ENCODE measurements around the gene PMM2.
"Not testable (repeated sequence)": the region's sequence is repeated elsewhere in the genome, so short reads cannot be mapped to it uniquely, and the experiment has no call there.

The PMM2 gene

DNA sequence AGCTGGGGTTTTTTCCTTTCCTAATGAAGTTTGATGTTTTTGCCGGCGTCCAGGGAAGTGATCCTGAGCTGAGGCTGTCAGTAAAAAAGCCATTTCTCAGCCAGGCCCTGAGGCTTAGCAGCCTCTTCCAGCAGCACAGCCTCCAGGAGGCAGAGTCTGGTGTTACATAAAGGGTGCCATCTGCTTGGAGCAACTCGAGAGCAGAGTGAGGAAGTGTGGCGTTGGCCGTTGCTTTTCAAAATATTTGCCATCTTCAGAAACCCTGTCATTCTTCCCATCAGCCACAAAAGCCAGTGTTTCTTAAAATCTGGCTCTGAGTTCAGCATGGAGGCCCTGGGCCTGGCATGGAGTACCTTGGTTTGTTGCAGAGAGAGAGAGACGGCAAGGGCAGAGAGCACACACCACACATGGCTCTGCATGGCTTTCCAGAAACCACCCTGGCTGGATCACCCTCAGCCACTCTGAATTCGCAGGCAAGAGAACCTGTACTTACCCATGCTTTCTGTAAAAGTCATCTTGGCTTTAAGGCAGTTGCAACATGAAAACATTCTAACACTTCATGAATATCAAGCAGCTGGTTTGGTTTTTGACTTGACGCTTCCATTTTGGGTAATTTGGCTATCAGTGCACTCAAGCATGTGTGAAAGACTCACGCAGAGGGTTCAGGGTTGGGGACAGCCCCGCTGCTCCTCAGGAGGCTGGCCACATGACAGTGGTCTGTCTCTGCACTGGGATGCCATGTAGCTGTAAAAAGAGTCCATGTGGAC lies 21.0 kb downstream of the PMM2 start:
- DNase-seq (ENCODE audit: low read depth): no peak

DNA sequence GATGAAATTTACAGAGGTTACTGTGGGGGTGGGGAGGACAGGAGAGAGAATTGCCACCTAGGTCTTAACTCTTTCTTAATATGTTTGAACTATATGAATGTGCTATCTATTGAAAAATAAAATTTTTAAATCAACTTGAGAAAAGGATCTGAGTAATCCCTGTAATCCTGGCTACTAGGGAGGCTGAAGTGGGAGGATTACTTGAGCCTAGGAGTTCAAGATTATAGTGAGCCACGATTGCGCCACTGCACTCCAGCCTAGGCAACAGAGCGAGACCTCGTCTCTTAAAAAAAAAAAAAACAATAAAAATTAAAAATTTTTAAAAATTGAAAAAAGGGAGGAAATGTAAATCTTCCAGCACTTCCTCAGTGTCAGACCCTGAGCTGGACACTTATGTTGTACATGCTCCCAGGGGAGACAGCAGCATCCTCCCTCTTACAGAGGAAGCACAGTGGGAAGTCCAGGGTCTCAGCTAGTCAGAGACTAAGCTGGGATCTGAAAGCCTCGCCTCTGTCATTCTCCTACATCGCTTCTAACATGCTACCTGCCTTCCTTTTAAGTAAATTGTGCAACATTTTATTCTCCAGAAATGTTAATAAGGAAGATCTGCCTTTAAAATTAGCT lies 21.9 kb downstream of the PMM2 start:
- DNase-seq (ENCODE audit: low read depth): no peak

DNA sequence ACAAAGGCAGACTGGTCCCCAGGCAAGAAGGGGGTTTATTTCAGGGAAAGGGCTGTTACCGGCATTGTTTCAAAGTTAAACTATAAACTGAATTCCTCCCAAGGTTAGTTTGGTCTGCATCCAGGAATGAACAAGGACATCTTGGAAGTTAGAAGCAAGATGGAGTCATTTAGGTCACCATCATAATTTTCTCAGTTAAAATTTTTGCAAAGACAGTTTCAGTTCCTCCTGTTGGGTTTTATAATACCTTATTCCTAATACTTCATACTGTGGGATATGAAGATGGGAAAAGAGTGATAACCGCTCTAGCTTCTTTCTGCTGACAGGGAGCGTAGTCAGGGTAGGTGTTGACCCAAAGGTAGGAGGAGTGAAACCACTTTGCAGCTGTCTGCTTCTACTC lies 24.8 kb downstream of the PMM2 start:
- DNase-seq (ENCODE audit: low read depth): no peak

DNA sequence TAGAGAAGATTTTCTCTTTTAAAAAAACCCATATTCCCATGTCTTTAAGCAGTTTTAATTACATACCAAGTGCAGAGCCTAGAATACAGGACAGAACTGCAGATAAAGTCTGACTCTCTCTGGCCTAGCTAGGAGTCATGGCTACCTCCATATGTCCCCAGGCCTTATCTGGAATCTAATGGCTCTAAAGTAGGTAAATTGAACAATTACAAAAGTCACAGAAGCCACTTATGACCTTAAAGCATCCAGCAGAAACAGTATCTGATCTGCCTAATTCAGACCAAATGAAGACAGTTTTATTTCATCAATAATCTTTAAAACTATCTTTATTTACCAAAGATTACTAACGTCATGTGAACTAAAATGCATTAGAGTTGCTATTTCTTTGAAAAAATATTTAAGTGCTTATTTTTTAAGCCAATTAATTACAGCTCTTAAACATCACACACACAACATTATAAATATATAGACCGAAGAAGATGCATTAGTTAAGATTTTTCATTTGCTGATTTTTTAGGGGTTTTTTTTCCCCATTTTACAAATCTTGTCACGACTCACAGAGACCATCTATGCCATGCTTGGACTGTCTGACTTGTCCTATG lies 28.7 kb downstream of the PMM2 start:
- DNase-seq (ENCODE audit: low read depth): no peak

DNA sequence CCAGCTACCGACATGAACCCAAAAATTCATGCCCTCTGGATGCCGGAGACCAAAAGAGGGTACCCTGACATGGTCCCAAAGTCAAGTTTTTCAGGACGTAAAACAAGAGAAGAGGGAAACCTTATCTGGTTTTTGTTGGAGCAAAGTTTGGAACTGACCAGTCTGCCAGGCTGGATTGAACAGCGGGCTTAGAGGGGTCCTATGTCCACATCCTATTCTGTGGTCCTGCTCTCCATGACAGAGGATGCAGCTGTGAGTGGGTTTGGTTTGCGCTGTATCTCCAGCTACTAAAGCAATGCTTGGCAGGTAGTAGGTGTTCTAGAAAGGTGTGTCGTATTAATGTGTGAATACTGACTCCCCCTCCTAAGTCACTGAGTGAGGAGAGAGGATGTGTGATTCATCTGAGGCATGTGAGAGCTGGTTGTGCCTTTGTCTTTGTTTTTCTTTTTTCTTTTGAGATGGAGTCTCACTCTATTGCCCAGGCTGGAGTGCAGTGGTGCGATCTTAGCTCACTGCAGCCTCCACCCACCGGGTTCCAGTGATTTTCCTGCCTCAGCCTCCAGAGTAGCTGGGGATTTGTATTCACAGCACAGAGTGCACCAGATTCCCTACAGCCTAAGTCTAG lies 31.0 kb downstream of the PMM2 start:
- no peak for DNase-seq (ENCODE audit: low read depth)

DNA sequence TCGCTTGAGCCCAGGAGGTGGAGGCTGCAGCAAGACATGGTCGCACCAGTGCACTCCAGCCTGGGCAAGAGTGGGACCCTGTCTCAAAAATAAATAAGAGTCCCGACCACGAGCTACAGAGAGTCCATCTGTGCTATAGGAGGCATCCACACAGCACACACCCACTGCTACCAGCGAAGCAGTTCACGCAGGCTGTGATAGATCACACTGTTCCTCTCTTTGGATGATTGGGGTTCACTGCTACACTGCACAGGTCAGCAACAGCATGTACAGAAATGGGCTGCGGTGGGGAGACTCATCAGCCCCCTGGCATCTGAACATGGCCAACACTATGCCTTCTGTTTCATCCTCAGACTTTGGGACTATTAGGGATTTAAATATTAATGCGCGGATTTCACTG lies 33.8 kb downstream of the PMM2 start:
- DNase-seq (ENCODE audit: low read depth): no peak

- DNase-seq (ENCODE audit: low read depth): no peak
Observed at GRCh38 chr16:8831871-8832716, 34.5 kb downstream of the PMM2 start.

DNA sequence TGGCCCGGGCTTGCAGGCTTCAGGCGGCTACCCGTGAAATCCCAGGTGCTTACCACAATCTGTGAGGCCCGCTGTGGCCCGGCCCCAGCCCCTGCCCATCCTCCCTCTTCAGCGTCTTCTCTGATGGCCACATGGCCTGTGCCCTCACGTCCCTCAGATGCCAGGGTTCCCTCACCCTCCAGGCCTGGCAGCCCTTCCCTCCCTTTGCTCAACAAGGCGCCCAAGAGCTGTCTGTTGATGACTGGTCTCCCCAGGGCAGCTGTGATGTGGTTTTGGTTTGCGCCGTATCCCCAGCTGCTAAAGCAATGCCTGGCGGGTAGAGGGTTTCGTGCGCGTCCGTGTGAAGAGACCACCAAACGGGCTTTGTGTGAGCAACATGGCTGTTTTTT lies 35.1 kb downstream of the PMM2 start:
- DNase-seq (ENCODE audit: low read depth): no peak

DNA sequence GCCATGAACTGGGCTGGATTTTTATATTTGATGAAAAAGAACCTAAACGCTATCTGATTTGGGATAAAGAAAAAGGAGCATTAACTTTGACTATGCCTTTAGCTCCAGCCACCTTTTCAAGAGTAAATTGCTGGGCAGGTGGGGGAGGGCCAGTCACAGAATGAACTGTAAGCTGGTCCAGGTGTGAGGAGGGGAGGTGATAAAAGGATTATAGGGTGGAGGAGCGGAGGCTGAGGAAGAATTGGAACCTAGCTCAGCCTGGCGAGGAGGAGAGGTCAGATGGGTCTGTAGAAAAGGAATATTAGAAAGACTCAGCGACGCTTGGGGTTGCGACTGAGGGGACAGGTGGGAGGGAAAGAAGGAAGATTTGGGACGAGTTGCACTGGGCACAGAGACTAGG lies 39.2 kb downstream of the PMM2 start:
- DNase-seq (ENCODE audit: low read depth): not testable (repeated sequence)

DNA sequence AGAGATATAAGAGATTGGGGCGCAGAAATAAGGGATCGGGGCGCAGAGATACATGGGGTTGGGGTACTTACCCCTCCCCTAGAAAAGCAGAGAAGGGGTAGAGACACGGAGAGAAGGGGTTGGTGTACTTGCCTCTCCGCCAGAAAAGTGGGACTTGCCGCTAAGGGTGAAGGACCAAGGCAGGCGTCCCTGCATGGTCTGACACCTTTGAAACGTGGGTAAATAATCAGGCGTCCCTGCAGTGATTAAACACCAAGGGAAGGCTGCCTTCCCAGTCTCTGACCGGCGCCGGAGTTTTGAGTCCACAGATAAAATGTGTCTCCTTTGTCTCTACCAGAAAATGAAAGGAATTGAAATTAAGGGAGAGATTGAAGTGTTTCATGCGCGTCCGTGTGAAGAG lies 40.0 kb downstream of the PMM2 start:
- DNase-seq (ENCODE audit: low read depth): not testable (repeated sequence)

GRCh38 chr16:8842016-8842415 lies 44.4 kb downstream of the PMM2 start:
- DNase-seq (ENCODE audit: low read depth): peak; percentile 31

GRCh38 chr16:8843296-8843695 lies 45.7 kb downstream of the PMM2 start:
- not testable (repeated sequence) for DNase-seq (ENCODE audit: low read depth)

- DNase-seq (ENCODE audit: low read depth): no peak
Observed at GRCh38 chr16:8845699-8846298, 48.2 kb downstream of the PMM2 start.

DNA sequence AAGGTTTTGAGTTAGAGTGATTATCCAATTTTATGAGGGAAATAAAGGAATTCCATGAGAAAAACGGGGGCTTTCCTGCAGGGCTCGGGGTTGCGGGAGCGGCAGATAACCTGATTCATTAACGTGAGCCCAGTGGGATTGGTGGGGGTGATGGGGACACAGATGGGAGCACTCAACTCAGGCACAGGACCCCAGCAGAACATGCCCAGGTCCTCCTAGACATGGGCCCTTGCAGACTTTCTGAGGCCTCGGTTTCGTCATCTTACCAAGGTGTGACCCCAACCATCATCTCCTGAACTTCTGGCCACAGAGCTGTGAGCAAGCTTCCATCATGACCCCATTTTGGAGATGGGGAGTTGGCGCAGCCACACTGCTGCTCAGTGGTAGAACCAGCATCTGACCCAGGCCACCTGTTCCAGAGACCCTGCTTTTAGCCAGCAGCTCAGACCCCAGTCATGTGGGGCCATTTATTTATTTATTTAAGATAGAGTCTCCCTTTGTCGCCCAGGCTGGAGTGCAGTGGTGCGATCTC lies 48.8 kb downstream of the PMM2 start:
- no peak for DNase-seq (ENCODE audit: low read depth)

DNA sequence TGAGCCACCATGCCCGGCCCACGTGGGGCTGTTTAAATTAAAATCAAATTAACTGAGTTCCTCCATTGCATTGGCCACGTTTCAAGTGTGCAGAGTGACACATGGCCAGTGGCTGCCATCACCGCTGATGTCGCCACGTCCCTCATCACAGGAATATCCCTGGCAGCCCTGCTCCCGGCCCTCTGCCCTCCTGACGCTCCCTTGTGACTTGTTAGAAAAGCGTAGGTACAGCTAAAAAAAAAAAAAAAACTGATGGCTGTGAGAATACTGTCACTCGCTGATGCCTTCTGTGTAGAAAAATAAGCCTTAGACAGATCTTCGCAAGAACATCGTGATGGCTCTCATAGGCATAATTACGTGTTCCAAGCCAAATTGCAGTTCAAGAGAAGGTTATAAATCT lies 49.5 kb downstream of the PMM2 start:
- DNase-seq (ENCODE audit: low read depth): no peak

GRCh38 chr16:8847623-8848022 lies 50.0 kb downstream of the PMM2 start:
- DNase-seq (ENCODE audit: low read depth): no peak

DNA sequence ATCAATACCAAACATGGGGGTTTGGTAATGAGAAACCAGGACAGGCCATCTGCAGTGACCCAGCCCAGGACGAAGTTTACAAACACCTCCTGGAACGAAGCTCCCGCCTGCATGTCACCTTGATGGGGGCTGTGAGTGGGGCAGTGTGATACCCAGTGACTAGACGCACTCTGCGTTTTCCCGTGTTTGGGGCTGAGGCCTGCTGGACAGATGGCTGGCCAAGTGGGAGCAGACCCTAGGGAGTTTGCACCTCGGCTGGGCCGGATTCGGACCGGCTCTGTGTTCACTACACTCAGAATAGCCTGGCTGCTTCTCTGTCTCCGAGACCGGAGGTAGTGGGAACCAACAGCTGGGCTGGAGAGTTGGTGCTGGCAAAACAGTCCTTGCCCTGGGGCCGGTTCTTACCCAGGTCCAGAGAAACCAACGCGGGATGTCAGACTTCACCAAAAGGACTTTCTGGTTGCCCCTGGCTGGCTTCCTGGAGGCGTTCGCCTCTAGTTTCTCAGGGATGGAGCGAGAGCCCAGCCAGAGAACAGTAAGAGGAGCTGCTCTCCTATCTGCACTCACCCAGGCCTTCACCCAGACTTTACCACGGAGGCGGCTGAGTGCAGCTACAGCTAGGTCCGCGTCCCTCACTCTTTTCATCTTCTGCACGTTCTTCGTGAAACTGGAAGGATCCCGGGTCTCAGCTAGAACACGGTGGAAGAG lies 50.7 kb downstream of the PMM2 start:
- DNase-seq (ENCODE audit: low read depth): no peak

- peak; percentile 62 for DNase-seq (ENCODE audit: low read depth)
Observed at GRCh38 chr16:8848939-8849391, 51.3 kb downstream of the PMM2 start.

DNA sequence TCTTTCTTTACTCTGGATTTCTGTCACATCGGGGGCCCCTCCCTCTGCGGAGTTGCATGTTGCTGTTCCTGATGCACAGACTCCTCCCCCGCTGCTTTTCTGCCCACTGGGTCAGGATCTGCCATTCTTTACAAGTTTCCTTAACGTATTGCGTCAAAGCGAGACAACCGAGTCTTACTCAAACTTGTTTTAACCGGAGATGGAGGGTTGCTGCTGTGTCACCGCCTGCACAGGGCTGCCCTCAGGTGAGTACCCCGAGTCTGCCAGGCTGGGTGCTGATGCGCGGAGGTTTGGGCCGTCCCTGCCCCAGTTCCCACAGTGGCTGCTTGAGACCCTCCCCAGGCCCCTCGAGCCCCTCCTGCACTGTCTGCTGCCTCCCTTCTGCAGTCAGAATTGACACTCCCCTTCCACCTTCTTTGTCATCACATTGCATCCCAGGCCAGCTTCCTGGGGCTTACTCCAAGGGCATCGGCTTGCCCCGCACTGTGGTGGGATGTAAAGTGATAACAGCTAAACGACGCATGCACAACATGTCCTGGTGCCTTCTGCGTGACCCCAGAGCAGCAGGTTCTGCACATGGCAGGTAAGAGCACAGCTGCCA lies 51.9 kb downstream of the PMM2 start:
- no peak for DNase-seq (ENCODE audit: low read depth)

- DNase-seq (ENCODE audit: low read depth): peak; percentile 57
Observed at GRCh38 chr16:8850279-8850885, 52.7 kb downstream of the PMM2 start.

Data from GM04503 (cell line).